HCT116 (cell line): ENCODE data around the gene NOL4L. TPM values are rescaled to one million over a fixed set of nuclear protein-coding genes. Genes with fewer than 3 reads are reported as not detected.

Source experiments
- ATAC-seq: fragments of 200-7000 bp; cut with Tn5 transposase; 2 replicates; pipeline ENCODE4 v1.9.1; 2020; ENCODE audit warnings: mild to moderate bottlenecking, moderate library complexity
- BruUV-seq: library from RNA; stranded (reverse); fragments of 400-500 nt; replicated peaks from 2 replicates; lab custom pipeline; 2021; lab: Mats Ljungman, UMichigan
- CTCF ChIA-PET: fragments of 300-600 bp; sonication (Branson Sonifier 250); formaldehyde crosslinking; loops from one replicate; lab custom pipeline; 2021; ENCODE audit warnings: antibody characterized with exemption; lab: Charles Lee
- POLR2A ChIA-PET: fragments of 300-600, 350-600 bp; sonication (Branson Sonifier 250); formaldehyde crosslinking; loops from one replicate; lab custom pipeline; 2021; ENCODE audit warnings: antibody characterized with exemption; lab: Charles Lee
- RAD21 ChIA-PET, 2 experiments: fragments of 300-600 bp; sonication (Branson Sonifier 250); formaldehyde crosslinking; loops; one replicate each; lab custom pipeline; 2023; ENCODE audit warnings: low total read pairs in 2 of 2; ENCODE audit not compliant: uncharacterized antibody in 2 of 2, unreplicated experiment in 2 of 2, low non-redundant PET in 1 of 2; lab: Charles Lee
- DNase-seq: peaks from one replicate; pipeline ENCODE4 v3.0.0-alpha.2; 2010; ENCODE audit warnings: low read depth, low spot score
- H2AFZ ChIP-seq: fragments of 200-600 bp; shearing (Covaris generic), sonication (generic); 2 replicates; pipeline ENCODE4 v1.6.1; 2017; ENCODE audit warnings: low read depth, mixed run types, mixed read lengths, antibody characterized with exemption, low read length; ENCODE audit not compliant: poor library complexity, severe bottlenecking
- H3K27ac ChIP-seq: 2 replicates; pipeline ENCODE4 v1.5.1; 2012; ENCODE audit warnings: low read depth, low read length
- H3K27me3 ChIP-seq: fragments of 200-600 bp; sonication (generic); 2 replicates; pipeline ENCODE4 v1.6.1; 2016; ENCODE audit warnings: mixed run types, low read length, mixed read lengths; ENCODE audit not compliant: insufficient read depth
- H3K36me3 ChIP-seq, 2 experiments: fragments of 200-500 bp in 1 of 2; fragments of 200-600 bp in 1 of 2; sonication (Bioruptor generic) in 1 of 2; sonication (generic) in 1 of 2; 2 replicates each; pipeline versions ENCODE4 v1.5.1 to v1.6.1; 2014 to 2016; ENCODE audit warnings: low read length in 2 of 2, inconsistent platforms in 1 of 2, mixed read lengths in 1 of 2, mixed run types in 1 of 2; ENCODE audit not compliant: insufficient read depth in 2 of 2, control insufficient read depth in 1 of 2
- H3K4me1 ChIP-seq, 2 experiments: fragments of 200-600 bp in 1 of 2; sonication (generic) in 1 of 2; 2 replicates each; pipeline versions ENCODE4 v1.5.1 to v1.6.1; 2012 to 2017; ENCODE audit warnings: low read length in 2 of 2, inconsistent platforms in 1 of 2, mild to moderate bottlenecking in 1 of 2, mixed read lengths in 1 of 2, mixed run types in 1 of 2, moderate library complexity in 1 of 2; ENCODE audit not compliant: insufficient read depth in 2 of 2, control insufficient read depth in 1 of 2
- H3K4me2 ChIP-seq: fragments of 200-600 bp; sonication (generic); 2 replicates; pipeline ENCODE4 v1.6.1; 2017; ENCODE audit warnings: mixed run types, low read length, mixed read lengths
- H3K4me3 ChIP-seq, 2 experiments: fragments of 200-600 bp in 1 of 2; sonication (generic) in 1 of 2; replicated peaks in 1 of 2; 2 replicates each; pipeline ENCODE4 v1.5.1; 2011 to 2016; ENCODE audit warnings: low read length in 2 of 2, control low read depth in 1 of 2, low read depth in 1 of 2, mild to moderate bottlenecking in 1 of 2, mixed read lengths in 1 of 2, mixed run types in 1 of 2
- H3K79me2 ChIP-seq: fragments of 200-600 bp; sonication (generic); 2 replicates; pipeline ENCODE4 v1.6.1; 2017; ENCODE audit warnings: mild to moderate bottlenecking, mixed run types, low read length, moderate library complexity, mixed read lengths; ENCODE audit not compliant: insufficient read depth
- H3K9ac ChIP-seq: fragments of 200-600 bp; sonication (generic); 2 replicates; pipeline ENCODE4 v1.6.1; 2016; ENCODE audit warnings: low read length, mixed read lengths
- H3K9me2 ChIP-seq: fragments of 200-600 bp; sonication (generic), shearing (Covaris generic); 2 replicates; pipeline ENCODE4 v1.6.1; 2017; ENCODE audit warnings: mixed run types, mild to moderate bottlenecking, moderate library complexity; ENCODE audit not compliant: insufficient read depth
- H3K9me3 ChIP-seq, 2 experiments: fragments of 200-500 bp in 1 of 2; fragments of 200-600 bp in 1 of 2; sonication (Bioruptor generic) in 1 of 2; sonication (generic) in 1 of 2; 2 replicates each; pipeline ENCODE4 v1.6.1; 2014 to 2017; ENCODE audit warnings: low read length in 2 of 2, mixed read lengths in 2 of 2, inconsistent platforms in 1 of 2, low read depth in 1 of 2, mild to moderate bottlenecking in 1 of 2, mixed run types in 1 of 2, moderate library complexity in 1 of 2; ENCODE audit not compliant: control insufficient read depth in 1 of 2, insufficient read depth in 1 of 2
- H4K20me1 ChIP-seq: fragments of 200-600 bp; sonication (generic), shearing (Covaris generic); 2 replicates; pipeline ENCODE4 v1.6.1; 2017; ENCODE audit warnings: mixed run types, mild to moderate bottlenecking, moderate library complexity; ENCODE audit not compliant: insufficient read depth
- ATF3 ChIP-seq: IDR thresholded peaks from 2 replicates; pipeline ENCODE4 v1.6.1; 2012
- CEBPB ChIP-seq: IDR thresholded peaks from 2 replicates; pipeline ENCODE4 v1.6.1; 2012; ENCODE audit warnings: low read depth
- ELF1 ChIP-seq: IDR thresholded peaks from 2 replicates; pipeline ENCODE4 v1.6.1; 2012; ENCODE audit warnings: low read depth, borderline replicate concordance
- EZH2 ChIP-seq: fragments of 200-600 bp; sonication (generic); IDR thresholded peaks from 2 replicates; pipeline ENCODE4 v1.6.1; 2017; ENCODE audit warnings: antibody characterized with exemption, mixed run types
- EZH2phosphoT487 ChIP-seq: fragments of 200-600 bp; IDR thresholded peaks from 2 replicates; pipeline ENCODE4 v1.6.1; 2018; ENCODE audit warnings: antibody characterized with exemption, borderline replicate concordance
- FOSL1 ChIP-seq: IDR thresholded peaks from 2 replicates; pipeline ENCODE4 v1.6.1; 2012; ENCODE audit warnings: low read depth
- JUND ChIP-seq: IDR thresholded peaks from 2 replicates; pipeline ENCODE4 v1.6.1; 2012
- POLR2A ChIP-seq: IDR thresholded peaks from 2 replicates; pipeline ENCODE4 v1.7.0; 2011; ENCODE audit warnings: borderline replicate concordance; ENCODE audit not compliant: insufficient read depth, insufficient read length; ENCODE audit errors: extremely low read depth
- POLR2AphosphoS5 ChIP-seq: IDR thresholded peaks from 2 replicates; pipeline ENCODE4 v1.6.1; 2011; ENCODE audit warnings: mild to moderate bottlenecking, low read depth, low read length, moderate library complexity
- RAD21 ChIP-seq: IDR thresholded peaks from 2 replicates; pipeline ENCODE4 v1.6.1; 2012; ENCODE audit warnings: low read depth, mild to moderate bottlenecking
- SP1 ChIP-seq: IDR thresholded peaks from 2 replicates; pipeline ENCODE4 v1.6.1; 2012; ENCODE audit warnings: low read depth
- SRF ChIP-seq: IDR thresholded peaks from 2 replicates; pipeline ENCODE4 v1.6.1; 2012; ENCODE audit warnings: low read depth
- TCF7L2 ChIP-seq: IDR thresholded peaks from 2 replicates; pipeline ENCODE4 v1.7.0; 2011; ENCODE audit warnings: borderline replicate concordance, inconsistent platforms; ENCODE audit not compliant: insufficient read depth, insufficient read length; ENCODE audit errors: extremely low read depth
- ZFX ChIP-seq: fragments of 450-650 bp; IDR thresholded peaks from 2 replicates; pipeline ENCODE4 v1.6.1; 2017
- intact Hi-C: fragments of 100-400 bp; cut with micrococcal nuclease; formaldehyde crosslinking; loops from 2 replicates; pipeline ENCODE4 v1.10.0; 2022
- total RNA-seq: library from RNA; stranded (reverse); gene quantifications from one replicate; pipeline ENCODE4 v1.2.1, GENCODE V29; 2021; ENCODE audit not compliant: unreplicated experiment
- TF ChIP-seq, protein P1 (sequence below): IDR thresholded peaks from 2 replicates; pipeline ENCODE4 v1.6.1; 2011; ENCODE audit warnings: mild to moderate bottlenecking, low read length, moderate library complexity; ENCODE audit not compliant: insufficient replicate concordance; ENCODE audit errors: extremely low read depth

Gene NOL4L
- total RNA-seq, 1 experiment from 2014 or later: 5.9 TPM

DNA sequence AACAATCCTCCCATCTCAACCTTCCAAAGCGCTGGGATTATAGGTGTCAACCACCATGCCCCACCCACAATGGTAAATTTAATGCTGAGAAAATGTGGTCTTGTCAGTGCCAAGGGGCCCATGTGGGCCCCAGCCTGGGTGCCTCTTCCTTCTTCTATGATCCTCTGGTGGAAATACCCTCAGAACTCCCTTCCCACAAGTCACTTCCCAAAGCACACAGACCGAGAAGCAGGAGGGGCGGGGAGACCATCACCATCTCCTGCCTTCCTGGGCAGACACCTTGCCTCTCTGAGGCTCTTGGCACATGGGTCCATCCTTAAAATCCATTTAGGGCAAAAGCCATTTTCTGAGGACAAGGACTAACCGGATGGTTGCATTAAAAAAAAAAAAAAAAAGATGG lies 59.0 kb downstream of the NOL4L start:
- no peaks in the 10 kb centered on the region for H3K9me2 ChIP-seq
- intact Hi-C loops: loop anchor here (10.0 kb wide), 1 partner anchor 249 kb away; no protein-coding TSS in a partner anchor
- H3K27me3 ChIP-seq: no peaks in the 10 kb centered on the region
- no peak overlapping the region for H3K9ac ChIP-seq
- CTCF ChIA-PET: interaction anchor here (7.6 kb wide), 1 partner anchor 125 kb away, joined by 117 read pairs; no protein-coding TSS in a partner anchor
- H2AFZ ChIP-seq: no peak overlapping the region
- no peak overlapping the region for H3K4me2 ChIP-seq
- DNase-seq (no peak), ATAC-seq (no peak)
- POLR2A ChIA-PET: no interaction called here
- TF ChIP-seq, protein P1, sequence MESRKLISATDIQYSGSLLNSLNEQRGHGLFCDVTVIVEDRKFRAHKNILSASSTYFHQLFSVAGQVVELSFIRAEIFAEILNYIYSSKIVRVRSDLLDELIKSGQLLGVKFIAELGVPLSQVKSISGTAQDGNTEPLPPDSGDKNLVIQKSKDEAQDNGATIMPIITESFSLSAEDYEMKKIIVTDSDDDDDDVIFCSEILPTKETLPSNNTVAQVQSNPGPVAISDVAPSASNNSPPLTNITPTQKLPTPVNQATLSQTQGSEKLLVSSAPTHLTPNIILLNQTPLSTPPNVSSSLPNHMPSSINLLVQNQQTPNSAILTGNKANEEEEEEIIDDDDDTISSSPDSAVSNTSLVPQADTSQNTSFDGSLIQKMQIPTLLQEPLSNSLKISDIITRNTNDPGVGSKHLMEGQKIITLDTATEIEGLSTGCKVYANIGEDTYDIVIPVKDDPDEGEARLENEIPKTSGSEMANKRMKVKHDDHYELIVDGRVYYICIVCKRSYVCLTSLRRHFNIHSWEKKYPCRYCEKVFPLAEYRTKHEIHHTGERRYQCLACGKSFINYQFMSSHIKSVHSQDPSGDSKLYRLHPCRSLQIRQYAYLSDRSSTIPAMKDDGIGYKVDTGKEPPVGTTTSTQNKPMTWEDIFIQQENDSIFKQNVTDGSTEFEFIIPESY: no peak
- no peak for TF ChIP-seq FOSL1
- no peak for TF ChIP-seq EZH2
- no peak for TF ChIP-seq CEBPB
- no peak for TF ChIP-seq ATF3
- no peak for TF ChIP-seq SRF
- no peak for TF ChIP-seq TCF7L2
- no peak for TF ChIP-seq JUND
- TF ChIP-seq ZFX: no peak
- TF ChIP-seq ELF1: no peak
- TF ChIP-seq POLR2A: no peak
- TF ChIP-seq RAD21: no peak
- no peak for TF ChIP-seq EZH2phosphoT487
- no peak for TF ChIP-seq SP1
- no peak for TF ChIP-seq POLR2AphosphoS5
- no peak overlapping the region for H3K27ac ChIP-seq
- 0 out of 4 replicates have a peak, but pooled peaks cover 0 to 3% of the 10 kb centered on the region in 2 experiments for H3K4me1 ChIP-seq
- no peaks in the 10 kb centered on the region for H3K9me3 ChIP-seq
- no TSS peak for BruUV-seq
- RAD21 ChIA-PET: no interaction called here
- no peaks in the 10 kb centered on the region for H4K20me1 ChIP-seq
- H3K36me3 ChIP-seq: no peaks in the 10 kb centered on the region
- no peaks in the 10 kb centered on the region for H3K79me2 ChIP-seq
- no peak overlapping the region for H3K4me3 ChIP-seq
